GM04504 (cell line): Measurements from ENCODE around the gene NCOA5.

Source experiments
- DNase-seq: peaks from one replicate; pipeline ENCODE4 v3.0.0-alpha.2; 2012; ENCODE audit warnings: low read depth

NCOA5 gene

DNA sequence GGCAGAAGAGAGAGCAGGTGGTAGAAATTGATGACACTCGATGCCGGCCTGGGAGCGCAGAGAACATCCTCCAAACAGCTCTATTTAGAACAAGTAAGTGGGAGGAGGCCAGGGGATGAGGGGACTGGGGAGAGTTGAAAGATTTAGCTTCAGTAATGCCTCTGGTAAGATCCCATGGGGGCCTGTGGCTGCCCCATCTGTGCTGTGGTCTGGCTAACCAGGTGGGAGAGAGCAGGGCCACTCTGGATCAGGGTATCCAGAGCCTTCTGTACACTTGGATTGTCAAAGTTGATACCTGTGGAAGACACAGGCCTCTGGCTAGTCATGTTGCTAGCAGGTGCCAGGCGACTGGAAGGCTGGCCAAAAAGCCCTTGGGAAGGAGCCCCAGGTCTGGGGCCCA, 27.6 kb downstream of the NCOA5 start:
- no peak for DNase-seq

DNA sequence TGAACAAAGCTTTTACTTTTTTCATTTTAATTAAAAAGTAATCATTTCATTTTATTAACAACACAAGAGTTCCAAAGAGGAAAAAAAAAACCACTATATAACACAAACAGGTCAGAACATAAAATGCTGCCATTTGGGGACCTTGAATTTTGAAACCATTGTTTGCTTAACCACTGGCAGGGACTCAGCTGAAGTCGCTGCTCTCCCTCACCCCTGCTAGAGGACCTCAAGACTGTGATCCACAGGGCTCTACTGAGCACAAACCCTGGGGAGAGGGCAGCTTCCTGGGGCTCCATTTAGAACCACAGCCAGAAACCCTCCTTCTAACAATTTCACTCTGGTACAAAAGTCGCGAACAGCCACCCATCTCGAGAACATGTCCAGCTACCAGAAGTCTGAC, 28.8 kb downstream of the NCOA5 start:
- DNase-seq, result no peak

DNA sequence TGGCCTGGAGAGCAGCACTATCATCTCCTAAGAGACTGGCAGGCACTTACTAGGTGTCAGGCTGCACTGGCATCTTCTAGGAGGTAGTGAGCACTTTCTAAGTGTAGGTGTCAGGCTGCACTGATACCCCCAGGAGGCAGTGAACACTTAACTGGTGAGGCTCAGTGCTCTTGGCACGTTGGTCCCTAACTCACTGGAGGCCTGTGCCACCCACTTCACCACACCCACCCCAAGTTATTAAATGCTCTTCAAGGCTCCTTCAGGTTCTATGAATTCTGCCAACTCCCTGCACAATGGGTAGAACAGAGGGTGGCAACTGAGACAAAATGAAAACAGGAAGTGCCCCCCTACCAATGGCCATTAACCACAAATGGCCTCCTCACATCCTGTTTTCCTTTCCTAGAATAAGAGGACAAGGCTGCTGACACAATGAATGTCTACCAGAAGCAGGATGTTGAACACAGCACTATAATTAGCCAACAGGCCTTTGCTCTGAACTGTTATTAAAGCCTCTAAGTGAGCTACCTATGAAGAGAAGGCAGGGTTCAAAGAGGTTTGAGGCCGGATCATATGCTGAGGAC, 29.4 kb downstream of the NCOA5 start:
- no peak for DNase-seq

DNA sequence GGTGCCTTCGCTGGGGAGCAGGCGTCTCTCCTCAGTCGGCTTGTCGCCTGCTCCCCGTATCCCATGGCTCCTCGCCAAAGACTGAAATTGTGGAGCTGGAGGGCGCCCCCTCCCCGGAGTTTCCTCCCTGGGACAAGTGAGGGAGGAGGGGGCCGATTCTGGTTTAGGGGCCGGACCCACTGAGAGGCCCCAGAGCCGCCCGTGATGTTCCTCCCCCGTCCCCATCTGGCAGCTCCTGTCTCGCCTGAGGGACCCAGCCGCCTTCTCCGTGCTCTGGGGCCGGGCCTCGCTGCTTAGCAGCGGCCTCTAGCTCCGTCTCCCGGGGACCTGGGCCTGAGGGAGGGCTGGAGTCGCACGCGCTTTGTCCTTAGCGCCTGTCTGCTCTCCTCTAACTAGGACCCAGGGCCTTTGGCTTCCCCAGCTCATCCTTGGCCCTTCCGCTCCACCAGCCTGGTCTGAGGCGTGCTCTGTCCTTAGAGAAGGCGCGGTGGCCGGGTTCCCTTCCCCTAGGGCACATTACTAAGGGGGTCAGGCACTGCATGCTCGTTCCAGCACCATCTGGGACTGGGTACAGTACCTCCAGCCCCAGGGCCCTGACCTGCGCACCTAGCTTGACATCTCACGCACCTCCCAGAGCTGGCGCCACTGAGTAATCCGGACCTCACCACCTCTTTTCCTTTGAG, 31.0 kb downstream of the NCOA5 start:
- DNase-seq, result no peak

DNA sequence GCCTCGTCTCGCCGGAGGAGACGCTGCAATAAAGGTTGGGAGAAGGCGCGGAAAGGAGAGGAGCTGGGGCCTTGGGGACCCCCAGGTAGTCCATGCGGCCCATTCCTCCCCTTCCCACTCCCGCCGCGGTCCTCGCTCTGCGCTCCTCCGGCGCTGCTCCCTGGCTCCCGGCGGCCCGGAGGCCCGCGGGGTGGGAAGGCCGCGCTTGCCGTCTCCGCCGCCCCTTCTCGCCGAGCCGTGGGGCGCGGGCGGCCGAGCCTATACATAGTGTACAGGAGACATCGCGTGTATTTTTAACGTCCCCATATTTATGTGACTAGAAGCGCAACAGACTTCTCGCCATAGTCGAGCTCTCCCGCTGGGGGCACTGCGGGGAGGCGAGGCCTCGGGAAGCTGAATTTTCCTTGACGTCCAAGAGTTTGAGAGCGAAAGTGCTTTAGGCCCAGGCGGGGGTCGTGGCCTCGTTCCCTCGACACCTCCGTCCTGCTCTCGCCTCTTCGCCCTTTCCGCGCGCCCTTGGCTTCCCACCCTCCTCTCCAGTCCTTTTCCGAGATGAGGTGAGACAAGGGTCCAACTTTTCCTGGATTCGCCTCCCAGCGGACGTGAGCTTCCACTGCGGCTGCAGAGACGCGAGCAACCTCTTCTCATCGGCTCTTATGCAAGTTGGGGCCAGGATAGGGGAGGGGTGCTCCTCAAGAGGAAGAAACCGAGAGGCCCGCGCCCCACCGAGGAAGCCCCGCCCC, 31.7 kb downstream of the NCOA5 start:
- DNase-seq, result peak; percentile 7

DNA sequence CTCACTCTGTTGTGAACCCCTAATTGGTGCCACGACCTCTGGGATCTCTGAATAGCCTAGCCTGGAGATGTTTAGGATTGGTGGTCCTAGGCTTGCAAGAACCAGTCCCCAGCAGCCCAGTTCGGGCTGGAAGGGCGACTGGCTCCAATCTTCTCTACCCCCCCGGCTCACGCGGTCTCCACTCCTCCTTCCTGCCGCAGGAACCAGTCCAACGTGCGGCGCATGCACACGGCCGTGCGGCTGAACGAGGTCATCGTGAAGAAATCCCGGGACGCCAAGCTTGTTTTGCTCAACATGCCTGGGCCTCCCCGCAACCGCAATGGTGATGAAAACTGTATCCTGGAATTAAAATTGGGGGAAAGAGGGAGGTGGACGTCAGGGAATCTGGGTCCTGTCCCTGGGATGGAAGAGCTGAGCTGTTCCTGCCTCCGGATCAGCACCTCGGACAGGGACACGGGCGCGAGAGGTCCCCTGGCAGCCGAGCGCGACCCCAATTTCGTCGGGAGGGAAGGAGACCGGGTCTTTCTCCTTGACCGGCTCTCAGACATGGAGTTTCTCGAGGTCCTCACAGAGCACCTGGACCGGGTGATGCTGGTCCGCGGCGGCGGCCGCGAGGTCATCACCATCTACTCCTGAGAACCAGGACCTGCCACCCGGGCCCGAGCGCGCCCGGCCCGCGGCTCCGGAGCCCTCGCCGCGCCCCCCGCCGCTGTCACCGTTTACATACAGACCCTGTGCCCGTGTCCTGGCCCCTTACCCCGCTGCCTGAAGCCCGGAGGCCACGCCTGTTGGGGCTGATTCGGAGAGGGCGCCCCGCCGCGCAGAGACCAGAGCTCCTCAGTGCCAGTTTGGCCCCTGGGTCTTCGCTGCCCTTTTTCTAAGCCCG, 32.5 kb downstream of the NCOA5 start:
- DNase-seq, result peak; percentile 4

DNA sequence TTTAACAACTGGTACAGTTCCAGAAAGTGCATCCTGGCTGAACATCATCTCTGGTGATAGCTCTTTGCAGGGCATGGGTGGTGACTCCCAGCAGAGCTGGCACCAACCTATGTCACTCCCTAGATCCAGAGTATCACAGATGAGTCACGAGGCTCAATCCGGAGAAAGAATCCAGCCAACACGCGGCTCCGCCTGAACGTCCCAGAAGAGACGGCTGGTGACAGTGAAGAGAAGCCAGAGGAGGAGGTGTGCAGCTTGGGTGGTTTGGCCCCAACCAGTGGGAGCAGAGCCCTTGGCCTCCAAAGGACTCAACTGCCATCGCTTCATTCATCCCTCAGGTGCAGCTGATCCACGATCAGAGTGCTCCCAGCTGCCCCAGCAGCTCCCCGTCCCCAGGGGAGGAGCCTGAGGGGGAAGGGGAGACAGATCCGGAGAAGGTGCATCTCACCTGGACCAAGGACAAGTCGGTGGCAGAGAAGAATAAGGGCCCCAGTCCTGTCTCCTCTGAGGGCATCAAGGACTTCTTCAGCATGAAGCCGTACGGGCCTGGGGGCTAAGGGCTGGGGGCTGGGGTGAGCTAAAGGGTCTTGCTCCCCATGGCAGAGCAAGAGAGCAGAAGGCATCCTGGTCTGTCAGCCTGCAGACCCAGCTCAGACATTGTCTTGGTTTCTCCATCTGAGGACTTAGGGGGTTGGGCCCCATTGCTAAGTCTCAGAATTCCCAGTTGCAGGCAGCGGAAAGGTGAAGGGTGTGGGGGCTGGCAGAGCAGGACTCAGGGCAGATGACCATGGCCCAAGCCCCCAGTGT, 33.5 kb downstream of the NCOA5 start:
- no peak for DNase-seq

DNA sequence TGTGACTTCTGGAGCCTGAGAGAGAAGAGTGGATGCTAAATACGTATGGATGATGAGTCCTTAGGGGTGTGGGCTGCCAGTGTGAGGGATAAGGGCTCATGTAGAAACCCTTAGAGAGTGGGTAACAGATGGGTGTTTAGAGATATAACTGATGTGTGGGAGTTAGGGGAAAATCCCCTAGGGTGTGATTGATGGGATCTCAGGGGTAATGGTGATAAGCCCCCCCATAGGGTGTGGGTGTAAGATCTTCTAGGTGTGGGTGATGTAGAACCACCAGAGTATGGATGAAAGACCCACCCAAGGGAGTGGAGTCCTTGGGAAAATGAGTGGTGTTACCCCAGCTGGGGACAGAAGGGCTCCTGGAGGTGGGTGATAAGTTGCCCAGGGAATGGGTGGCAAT, 34.5 kb downstream of the NCOA5 start:
- DNase-seq, result no peak

DNA sequence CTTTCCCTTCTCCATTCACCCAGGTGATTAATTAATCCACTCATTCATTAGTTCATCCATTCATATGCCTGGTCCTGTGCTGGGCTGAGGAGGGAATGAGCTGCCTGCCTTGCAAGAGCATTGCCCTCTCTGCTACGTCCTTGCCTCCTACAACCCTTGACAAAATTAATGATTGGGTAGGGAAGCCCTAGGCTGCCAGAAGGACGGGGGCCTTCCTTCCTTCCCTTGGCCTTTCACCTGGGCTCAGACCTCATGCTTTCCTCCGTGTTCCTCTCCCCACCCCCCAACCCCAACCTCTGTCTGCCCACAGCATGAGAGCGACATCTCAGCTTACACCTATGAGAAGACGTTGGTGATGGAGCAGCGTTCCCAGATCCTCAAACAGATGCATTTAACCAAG, 35.2 kb downstream of the NCOA5 start:
- no peak for DNase-seq

DNA sequence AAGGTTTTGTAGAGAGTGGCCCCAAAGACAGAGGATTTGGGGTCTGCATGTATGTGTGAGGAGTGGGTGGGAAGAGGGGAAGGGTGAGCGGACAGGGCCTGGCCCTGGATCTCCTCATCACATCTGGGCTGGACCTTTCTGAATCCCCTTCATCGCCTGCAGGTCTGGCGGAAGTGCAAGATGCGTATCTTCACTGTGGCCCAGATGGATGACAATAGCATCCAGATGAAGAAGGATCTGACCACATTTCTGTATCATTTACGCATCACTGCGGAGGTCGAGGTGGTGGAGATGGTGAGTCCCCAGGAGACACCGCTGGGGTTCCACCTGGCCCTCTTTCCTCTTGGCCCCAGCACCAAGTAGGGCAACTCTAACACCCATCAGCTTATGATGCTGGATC, 36.3 kb downstream of the NCOA5 start:
- no peak for DNase-seq

DNA sequence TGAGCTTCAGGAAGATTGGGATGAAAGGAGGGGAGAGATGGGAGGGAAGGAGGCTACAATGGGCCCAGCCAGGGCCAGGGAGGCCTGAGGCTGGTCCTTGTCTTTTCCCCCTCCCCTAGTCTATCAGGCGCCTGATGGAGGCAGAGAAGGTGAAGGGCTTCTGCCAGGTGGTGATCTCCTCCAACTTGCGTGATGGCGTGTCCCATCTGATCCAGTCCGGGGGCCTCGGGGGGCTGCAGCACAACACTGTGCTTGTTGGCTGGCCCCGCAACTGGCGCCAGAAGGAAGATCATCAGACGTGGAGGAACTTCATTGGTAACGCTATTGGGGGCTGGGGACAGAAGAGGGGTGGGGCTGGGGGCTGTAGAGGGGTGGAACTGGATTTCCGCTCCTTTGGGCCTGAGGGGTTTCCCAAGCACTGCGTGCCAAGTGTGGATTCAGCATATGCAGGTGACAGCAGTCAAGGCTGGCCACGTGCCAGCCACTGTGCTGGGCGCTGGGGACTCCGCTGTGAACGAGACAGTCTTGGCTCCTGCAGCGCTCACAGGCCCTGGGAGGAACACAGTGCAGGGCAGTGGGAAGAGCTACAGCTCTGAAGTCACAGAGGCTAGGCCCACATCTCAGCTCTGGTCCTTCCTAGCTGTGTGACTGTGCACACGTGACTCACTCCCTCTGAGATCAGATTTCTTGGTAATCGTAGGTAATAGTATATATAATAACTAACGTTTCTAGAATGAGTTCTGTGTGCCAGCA, 38.0 kb downstream of the NCOA5 start:
- no peak for DNase-seq

DNA sequence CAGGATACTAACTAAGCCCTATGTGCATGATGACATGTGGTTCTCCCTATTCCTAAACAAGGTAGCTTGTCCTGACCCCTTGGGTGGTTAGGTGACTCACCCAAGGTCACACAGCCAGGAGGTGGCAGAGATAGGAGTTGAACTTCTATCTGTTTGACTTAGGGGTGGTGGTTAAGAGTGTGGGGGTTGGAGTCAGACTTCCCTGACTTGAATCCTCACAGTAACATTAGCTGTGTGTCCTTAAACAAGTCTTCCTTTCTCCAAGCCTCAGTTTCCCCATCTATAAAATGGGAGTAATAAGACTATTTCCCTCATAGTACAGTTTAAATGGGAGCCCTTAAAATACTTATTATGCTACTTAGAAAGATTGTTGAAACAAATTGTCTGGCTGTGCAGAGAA, 38.9 kb downstream of the NCOA5 start:
- no peak for DNase-seq

DNA sequence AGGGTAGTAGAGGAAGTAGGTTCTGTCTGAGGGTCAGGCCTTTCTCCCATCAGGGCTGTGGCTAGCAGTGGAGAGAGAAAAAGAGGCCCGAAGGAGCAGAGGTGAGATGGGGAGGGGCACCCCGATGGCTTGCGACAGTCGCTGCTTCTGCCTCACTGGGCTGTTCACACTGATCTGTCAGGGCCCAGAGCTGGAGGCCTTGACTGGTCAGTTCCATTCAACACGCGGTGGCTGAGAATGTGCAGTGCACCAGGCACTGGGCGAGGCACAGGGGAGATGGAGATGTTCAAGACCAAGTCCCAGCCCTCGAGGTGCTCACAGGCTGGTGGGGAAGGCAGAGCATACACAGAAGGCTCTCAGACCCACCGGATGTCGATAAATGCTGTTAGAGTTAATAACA, 39.3 kb downstream of the NCOA5 start:
- no peak for DNase-seq

DNA sequence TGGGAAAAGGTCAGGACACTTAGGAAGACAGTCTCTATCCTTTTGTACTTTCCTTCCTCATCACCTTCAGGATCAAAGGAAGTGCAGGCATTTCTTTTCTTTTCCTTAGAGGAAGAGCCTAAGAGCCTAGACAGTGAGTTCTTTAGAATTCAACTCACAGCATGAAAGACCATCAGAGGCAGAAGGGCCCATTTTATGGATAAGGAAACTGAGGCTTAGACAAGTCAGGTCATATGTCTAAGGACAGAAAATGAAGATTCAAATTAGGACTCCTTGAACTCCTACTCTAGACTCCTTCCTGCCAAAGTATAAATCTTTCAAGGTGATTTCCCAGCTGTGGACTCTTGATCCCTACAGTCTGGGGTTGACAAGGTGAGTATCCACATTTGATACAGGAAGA, 39.9 kb downstream of the NCOA5 start:
- no peak for DNase-seq

DNA sequence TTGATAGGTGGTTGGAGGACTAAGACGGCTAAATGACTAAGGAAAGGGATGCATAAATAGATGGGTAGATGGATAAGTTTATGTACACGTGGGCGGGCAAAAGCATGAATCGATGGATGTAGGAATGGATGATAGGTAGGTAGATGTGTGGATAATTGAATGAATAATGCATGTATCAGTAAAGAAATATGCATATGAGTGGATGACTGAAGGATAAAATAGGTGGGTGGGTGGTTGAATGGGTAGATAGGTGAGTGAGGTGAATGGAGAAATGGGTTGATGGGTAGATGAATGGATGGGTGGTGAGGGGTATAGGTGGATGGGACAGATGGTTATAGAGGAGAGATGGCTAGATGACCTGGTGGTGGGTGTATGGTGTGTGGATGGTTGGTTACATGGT, 40.6 kb downstream of the NCOA5 start:
- no peak for DNase-seq

DNA sequence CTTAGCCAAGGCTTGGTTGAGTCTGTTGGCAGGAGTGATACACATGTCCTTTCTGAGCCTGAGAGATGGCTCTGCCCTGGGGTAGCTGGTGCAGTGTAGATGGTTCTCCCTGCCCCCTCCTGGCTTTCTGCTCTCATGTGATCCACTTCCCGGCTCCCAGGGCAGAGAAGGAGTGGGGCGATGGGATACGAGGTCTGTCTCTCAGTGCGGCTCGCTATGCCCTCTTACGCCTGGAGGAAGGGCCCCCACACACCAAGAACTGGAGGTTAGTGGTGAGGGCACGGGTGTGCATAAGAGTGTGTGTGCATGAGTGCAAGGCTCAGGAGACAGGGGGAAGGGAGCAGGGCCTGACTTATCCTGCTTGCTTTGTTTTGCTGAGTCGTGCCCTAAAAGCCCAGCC, 41.9 kb downstream of the NCOA5 start:
- DNase-seq, result no peak

DNA sequence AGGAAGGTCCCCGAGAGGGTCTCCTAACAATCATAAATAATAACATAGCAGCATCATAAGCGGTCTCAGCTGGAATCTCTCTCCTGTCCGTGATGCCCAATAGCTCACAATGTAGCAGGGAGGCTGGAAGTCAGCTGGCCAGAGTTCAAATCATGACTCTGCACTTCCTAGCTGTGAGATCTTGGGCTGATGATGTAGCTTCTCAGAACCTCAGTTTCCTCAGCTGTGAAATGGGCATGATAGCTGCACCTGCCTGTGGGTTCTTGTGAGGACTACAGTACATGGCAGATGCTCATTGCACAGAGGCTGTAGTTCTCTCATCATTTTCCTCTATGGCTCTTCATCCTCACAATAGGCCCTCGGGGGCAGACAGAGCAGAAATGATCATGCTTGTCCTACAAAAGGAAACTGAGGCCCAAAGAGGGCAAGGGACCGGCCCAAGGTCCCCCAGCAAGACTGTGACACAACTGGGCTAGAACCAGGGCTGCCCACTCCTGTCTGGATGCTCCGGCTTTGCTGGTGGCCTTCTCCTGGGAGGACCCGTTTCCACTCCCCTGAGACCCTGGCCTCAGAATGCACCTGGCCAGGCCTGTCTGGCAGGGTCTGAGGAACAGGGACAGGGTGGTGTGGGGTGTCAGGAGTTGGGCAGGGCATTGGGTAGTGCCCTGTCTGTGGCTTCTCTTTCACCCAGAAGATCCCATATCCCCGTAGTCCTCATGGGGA, 43.0 kb downstream of the NCOA5 start:
- no peak for DNase-seq

DNA sequence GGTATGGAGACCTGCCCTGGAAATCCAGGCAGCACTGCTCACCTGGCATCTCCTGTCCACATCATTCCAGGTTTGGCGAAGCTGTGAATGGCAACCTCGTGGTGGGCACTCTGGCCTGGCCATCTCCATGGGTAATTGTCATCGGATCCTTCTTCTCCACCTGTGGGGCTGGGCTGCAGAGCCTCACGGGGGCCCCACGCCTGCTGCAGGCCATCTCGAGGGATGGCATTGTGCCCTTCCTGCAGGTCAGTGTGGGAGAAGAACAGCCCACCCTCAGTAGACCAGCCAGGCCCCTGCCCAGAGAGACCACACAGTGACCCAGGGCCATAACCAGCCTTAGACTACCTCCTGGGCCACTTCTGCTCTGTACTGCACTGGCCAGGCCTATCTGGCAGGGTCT, 44.9 kb downstream of the NCOA5 start:
- no peak for DNase-seq

DNA sequence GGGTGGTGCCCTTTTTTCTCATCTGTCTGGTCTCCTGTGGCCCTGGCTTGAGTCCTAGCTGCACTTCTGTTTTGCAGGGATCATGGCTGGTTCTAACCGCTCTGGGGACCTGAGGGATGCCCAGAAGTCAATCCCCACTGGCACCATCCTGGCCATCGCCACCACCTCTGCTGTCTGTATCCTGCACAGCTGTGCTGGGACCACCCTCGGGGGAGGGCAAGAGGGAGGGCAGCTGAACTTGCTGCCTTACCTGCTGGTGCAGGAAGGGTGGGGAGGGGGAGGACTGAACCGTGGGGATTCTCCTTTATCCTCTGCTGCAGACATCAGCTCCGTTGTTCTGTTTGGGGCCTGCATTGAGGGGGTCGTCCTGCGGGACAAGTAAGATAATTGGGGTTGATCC, 46.2 kb downstream of the NCOA5 start:
- DNase-seq, result no peak

DNA sequence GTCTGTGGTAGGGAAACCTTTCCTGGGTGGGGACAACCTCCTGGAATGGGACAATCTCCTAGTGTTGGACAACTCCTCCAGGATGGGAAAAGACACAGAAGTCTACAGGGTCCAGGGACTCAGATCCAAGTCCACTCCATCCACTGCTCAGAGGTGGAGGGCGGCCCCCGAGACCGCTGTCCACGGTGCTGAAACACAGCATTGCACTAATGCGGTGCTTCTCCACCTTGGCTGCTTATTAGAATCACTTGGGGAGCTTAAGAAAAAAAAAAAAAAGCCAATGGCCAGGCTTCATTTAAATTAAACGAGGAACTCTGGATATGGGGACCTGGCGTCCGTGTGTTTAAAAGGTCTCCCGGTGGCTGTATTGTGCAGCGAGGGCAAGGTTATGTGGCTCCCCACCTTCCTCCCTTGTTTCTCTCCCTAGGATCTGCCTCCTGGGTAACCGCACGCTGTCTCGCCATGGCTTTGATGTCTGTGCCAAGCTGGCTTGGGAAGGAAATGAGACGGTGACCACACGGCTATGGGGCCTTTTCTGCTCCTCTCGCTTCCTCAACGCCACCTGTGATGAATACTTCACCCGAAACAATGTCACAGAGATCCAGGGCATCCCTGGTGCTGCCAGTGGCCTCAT, 48.7 kb downstream of the NCOA5 start:
- DNase-seq, result no peak
